ENCODE data around the gene LGALS9.

DNA sequence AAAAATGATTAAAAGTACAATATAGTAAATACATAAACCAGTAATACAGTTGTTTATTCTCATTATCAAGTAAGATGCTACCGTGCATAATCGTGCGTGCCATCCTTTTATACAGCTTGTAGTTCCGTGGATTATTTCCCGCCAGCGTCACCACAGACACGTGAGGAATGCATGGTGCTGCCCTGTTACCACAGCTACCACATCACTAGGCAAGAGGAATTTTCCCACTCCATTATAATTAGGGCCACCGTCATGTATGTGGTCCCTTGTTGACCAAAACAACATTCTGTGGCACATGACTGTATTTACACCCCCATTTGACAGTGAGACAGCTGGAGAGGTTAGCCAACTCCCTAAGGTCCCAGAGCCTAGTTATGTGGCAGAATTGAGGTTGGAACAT lies 30.5 kb upstream of the LGALS9 start:
- TF ChIP-seq ZBTB7A (IDR thresholded peaks at IDR 0.05; ENCODE audit: low read depth) = no peak
- TF ChIP-seq, protein P1, sequence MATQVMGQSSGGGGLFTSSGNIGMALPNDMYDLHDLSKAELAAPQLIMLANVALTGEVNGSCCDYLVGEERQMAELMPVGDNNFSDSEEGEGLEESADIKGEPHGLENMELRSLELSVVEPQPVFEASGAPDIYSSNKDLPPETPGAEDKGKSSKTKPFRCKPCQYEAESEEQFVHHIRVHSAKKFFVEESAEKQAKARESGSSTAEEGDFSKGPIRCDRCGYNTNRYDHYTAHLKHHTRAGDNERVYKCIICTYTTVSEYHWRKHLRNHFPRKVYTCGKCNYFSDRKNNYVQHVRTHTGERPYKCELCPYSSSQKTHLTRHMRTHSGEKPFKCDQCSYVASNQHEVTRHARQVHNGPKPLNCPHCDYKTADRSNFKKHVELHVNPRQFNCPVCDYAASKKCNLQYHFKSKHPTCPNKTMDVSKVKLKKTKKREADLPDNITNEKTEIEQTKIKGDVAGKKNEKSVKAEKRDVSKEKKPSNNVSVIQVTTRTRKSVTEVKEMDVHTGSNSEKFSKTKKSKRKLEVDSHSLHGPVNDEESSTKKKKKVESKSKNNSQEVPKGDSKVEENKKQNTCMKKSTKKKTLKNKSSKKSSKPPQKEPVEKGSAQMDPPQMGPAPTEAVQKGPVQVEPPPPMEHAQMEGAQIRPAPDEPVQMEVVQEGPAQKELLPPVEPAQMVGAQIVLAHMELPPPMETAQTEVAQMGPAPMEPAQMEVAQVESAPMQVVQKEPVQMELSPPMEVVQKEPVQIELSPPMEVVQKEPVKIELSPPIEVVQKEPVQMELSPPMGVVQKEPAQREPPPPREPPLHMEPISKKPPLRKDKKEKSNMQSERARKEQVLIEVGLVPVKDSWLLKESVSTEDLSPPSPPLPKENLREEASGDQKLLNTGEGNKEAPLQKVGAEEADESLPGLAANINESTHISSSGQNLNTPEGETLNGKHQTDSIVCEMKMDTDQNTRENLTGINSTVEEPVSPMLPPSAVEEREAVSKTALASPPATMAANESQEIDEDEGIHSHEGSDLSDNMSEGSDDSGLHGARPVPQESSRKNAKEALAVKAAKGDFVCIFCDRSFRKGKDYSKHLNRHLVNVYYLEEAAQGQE (IDR thresholded peaks at IDR 0.05; ENCODE audit: low read depth) = no peak

Measured in Ishikawa (cell line).